PC-9 (cell line): ENCODE results near the gene NAT14. TPM values are rescaled to one million over a fixed set of nuclear protein-coding genes. Genes with fewer than 3 reads are reported as not detected.

Experiments used
- BruUV-seq: library from RNA; stranded (reverse); fragments of 400-500 nt; replicated peaks from 2 replicates; lab custom pipeline; 2021; lab: Mats Ljungman, UMichigan
- CTCF ChIA-PET: fragments of 300-600 bp; sonication (Branson Sonifier 250); formaldehyde crosslinking; loops from one replicate; lab custom pipeline; 2022; ENCODE audit warnings: antibody characterized with exemption; lab: Charles Lee
- POLR2A ChIA-PET: fragments of 300-600 bp; sonication (Branson Sonifier 250); formaldehyde crosslinking; loops from one replicate; lab custom pipeline; 2022; ENCODE audit warnings: antibody characterized with exemption; ENCODE audit not compliant: unreplicated experiment; lab: Charles Lee
- DNase-seq, 2 experiments: peaks; one replicate each; pipeline versions ENCODE4 v3.0.0 to v3.0.0-alpha.2; 2015 to 2022; ENCODE audit warnings: mixed read lengths in 1 of 2
- H2AFZ ChIP-seq: fragments of 200-600 bp; sonication (generic); 2 replicates; pipeline ENCODE4 v1.8.1; 2017; ENCODE audit warnings: antibody characterized with exemption
- H3F3A ChIP-seq: fragments of 200-600 bp; sonication (generic); 2 replicates; pipeline ENCODE4 v1.8.1; 2017; ENCODE audit warnings: antibody characterized with exemption, mild to moderate bottlenecking, low read depth; ENCODE audit not compliant: insufficient read depth
- H3K27ac ChIP-seq: fragments of 200-600 bp; sonication (generic); 2 replicates; pipeline ENCODE4 v1.6.1; 2016; ENCODE audit warnings: mixed run types
- H3K27me3 ChIP-seq: fragments of 200-600 bp; sonication (generic); 2 replicates; pipeline ENCODE4 v1.6.1; 2016; ENCODE audit warnings: low read depth, mixed run types; ENCODE audit not compliant: insufficient read depth
- H3K36me3 ChIP-seq: fragments of 200-600 bp; sonication (generic); 2 replicates; pipeline ENCODE4 v1.6.1; 2016; ENCODE audit warnings: low read depth, mixed run types
- H3K4me1 ChIP-seq: fragments of 200-600 bp; sonication (generic); replicated peaks from 2 replicates; pipeline ENCODE4 v1.6.1; 2016; ENCODE audit warnings: mixed run types; ENCODE audit not compliant: insufficient read depth
- H3K4me2 ChIP-seq: fragments of 200-600 bp; sonication (generic); 2 replicates; pipeline ENCODE4 v1.6.1; 2017; ENCODE audit warnings: mixed run types
- H3K4me3 ChIP-seq: fragments of 200-600 bp; sonication (generic); 2 replicates; pipeline ENCODE4 v1.6.1; 2016; ENCODE audit warnings: mixed run types
- H3K79me2 ChIP-seq: fragments of 200-600 bp; sonication (generic); 2 replicates; pipeline ENCODE4 v1.6.1; 2017; ENCODE audit warnings: low read depth, mixed run types
- H3K9me2 ChIP-seq: fragments of 200-600 bp; sonication (generic); 2 replicates; pipeline ENCODE4 v1.8.1; 2017; ENCODE audit warnings: mild to moderate bottlenecking; ENCODE audit not compliant: insufficient read depth
- H3K9me3 ChIP-seq: fragments of 200-600 bp; sonication (generic); 2 replicates; pipeline ENCODE4 v1.8.1; 2016; ENCODE audit warnings: low read depth; ENCODE audit not compliant: insufficient read depth
- H4K20me1 ChIP-seq: fragments of 200-600 bp; sonication (generic); 2 replicates; pipeline ENCODE4 v1.8.1; 2017; ENCODE audit not compliant: insufficient read depth
- EZH2 ChIP-seq: fragments of 200-600 bp; sonication (generic); IDR thresholded peaks from 2 replicates; pipeline ENCODE4 v1.8.0; 2017; ENCODE audit warnings: antibody characterized with exemption, low read depth
- intact Hi-C: fragments of 100-400 bp; cut with micrococcal nuclease; formaldehyde crosslinking; loops from one replicate; pipeline ENCODE4 v1.10.0; 2022; ENCODE audit not compliant: unreplicated experiment
- total RNA-seq: library from RNA; stranded (reverse); gene quantifications from 2 replicates; pipeline ENCODE4 v1.2.3, GENCODE V29; 2021
- TF ChIP-seq, protein P1 (sequence below): fragments of 200-600 bp; sonication (generic); conservative IDR thresholded peaks from 2 replicates; pipeline ENCODE4 v1.6.1; 2017; ENCODE audit warnings: mixed run types, antibody characterized with exemption, mild to moderate bottlenecking, moderate library complexity

Gene NAT14
- total RNA-seq, 1 experiment from 2014 or later, result 61.6 TPM

DNA sequence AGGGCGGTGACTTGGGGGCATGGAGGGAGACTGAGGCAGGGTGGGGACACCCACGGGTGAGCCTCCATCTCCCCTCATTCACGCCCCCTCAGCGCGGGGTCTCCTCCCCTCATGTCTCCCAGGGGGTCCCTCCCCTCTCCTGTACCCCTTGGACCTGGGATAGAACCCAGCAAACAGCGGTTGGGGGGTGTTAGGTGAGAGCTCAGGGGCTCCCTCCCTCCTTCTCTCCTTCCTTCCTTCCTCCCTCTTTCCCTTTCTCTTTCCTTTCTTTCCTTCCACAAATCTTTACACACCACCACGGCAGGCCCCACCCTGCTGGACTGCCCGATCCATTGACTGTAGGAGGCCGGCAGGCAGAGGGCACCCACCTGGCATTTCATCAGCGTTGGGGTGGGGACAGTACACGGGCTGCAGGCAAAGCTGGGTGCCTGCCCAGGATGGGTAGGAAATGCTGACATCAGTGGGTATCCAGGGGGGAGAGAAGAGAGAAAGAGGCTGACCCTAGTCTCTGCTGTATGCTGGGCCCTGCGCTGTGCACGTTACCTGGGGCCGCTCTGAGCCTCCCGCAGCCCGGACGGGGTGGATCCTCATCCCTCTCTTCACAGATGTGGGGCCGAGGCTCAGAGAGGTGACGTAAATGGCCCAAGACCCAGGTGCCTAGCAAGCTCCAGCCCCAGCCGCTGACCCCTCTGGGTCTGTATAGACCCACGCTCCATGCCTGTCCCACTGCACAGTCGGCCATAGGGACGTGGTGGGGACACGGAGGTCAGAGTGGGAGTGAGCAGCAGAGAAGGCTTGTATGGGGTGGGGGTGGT is 6.8 kb downstream of the NAT14 start:
- Histone ChIP-seq H3K27me3 (peaks cover 3% of the 10 kb centered on the region; the same call in 1 of the 2 replicates), H3K36me3 (no peaks in the 10 kb centered on the region), H3K9me2 (no peaks in the 10 kb centered on the region), H3K4me3 (no peak overlapping the region), H4K20me1 (no peaks in the 10 kb centered on the region), H3F3A (peaks cover 26% of the 10 kb centered on the region), H3K9me3 (no peaks in the 10 kb centered on the region), H3K4me1 (peaks cover 26% of the 10 kb centered on the region), H3K4me2 (no peak overlapping the region), H3K79me2 (no peaks in the 10 kb centered on the region), H2AFZ (no peak overlapping the region), H3K27ac (no peak overlapping the region)
- BruUV-seq, result no TSS peak
- TF ChIP-seq, protein P1, sequence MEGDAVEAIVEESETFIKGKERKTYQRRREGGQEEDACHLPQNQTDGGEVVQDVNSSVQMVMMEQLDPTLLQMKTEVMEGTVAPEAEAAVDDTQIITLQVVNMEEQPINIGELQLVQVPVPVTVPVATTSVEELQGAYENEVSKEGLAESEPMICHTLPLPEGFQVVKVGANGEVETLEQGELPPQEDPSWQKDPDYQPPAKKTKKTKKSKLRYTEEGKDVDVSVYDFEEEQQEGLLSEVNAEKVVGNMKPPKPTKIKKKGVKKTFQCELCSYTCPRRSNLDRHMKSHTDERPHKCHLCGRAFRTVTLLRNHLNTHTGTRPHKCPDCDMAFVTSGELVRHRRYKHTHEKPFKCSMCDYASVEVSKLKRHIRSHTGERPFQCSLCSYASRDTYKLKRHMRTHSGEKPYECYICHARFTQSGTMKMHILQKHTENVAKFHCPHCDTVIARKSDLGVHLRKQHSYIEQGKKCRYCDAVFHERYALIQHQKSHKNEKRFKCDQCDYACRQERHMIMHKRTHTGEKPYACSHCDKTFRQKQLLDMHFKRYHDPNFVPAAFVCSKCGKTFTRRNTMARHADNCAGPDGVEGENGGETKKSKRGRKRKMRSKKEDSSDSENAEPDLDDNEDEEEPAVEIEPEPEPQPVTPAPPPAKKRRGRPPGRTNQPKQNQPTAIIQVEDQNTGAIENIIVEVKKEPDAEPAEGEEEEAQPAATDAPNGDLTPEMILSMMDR, result no peak
- no peak for TF ChIP-seq EZH2
- intact Hi-C loops, result no loop called here
- ChIA-PET CTCF (no interaction called here), POLR2A (interaction anchor here (0.6 kb wide), 2 partner anchors 24 to 1246 kb away, joined by 3 to 7 read pairs; no protein-coding TSS in a partner anchor)
- DNase-seq, result no peak

DNA sequence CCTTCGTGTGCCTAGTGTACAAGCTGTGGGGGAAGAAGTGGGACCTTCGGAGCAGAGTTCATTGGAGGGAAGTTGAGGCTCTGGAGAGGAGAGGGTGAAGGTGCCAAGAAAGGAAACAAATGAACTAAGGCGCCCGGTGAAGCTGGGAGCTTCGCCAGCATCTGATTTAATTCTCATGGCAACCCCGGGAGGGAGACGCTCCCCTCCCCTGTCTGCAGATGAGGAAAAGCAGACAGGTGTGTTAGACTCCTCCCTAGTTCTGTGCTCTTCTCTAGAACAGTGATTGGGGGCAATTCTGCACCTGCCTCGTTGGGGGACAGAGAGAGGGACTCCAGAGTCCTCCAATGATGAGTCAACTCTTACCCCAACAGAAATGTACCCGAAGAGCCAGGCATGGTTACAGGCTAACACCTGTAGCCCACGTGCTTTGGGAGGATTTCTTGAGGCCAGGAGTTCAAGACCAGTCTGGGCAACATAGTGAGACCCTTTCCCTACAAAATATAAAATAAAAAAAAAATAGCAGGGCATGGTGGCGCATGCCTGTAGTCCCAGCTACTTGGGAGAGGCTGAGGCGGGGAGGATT is 7.5 kb downstream of the NAT14 start:
- no peaks in the 10 kb centered on the region for H4K20me1 ChIP-seq
- H3K79me2 ChIP-seq, result no peaks in the 10 kb centered on the region
- H3K4me1 ChIP-seq, result peaks cover 19% of the 10 kb centered on the region
- no peak overlapping the region for H3K4me2 ChIP-seq
- H3K9me3 ChIP-seq, result no peaks in the 10 kb centered on the region
- BruUV-seq, result no TSS peak
- TF ChIP-seq, protein P1, result no peak
- TF ChIP-seq EZH2, result no peak
- ChIA-PET CTCF (no interaction called here), POLR2A (interaction anchor here (0.6 kb wide), 1 partner anchor 1246 kb away, joined by 3 read pairs; no protein-coding TSS in a partner anchor)
- no peak for DNase-seq
- no peaks in the 10 kb centered on the region for H3K36me3 ChIP-seq
- peaks cover 19% of the 10 kb centered on the region for H3F3A ChIP-seq
- H3K4me3 ChIP-seq, result no peak overlapping the region
- H3K27me3 ChIP-seq, result peaks cover 3% of the 10 kb centered on the region; the same call in 1 of the 2 replicates
- intact Hi-C loops, result no loop called here
- no peak overlapping the region for H3K27ac ChIP-seq
- no peak overlapping the region for H2AFZ ChIP-seq
- H3K9me2 ChIP-seq, result no peaks in the 10 kb centered on the region

DNA sequence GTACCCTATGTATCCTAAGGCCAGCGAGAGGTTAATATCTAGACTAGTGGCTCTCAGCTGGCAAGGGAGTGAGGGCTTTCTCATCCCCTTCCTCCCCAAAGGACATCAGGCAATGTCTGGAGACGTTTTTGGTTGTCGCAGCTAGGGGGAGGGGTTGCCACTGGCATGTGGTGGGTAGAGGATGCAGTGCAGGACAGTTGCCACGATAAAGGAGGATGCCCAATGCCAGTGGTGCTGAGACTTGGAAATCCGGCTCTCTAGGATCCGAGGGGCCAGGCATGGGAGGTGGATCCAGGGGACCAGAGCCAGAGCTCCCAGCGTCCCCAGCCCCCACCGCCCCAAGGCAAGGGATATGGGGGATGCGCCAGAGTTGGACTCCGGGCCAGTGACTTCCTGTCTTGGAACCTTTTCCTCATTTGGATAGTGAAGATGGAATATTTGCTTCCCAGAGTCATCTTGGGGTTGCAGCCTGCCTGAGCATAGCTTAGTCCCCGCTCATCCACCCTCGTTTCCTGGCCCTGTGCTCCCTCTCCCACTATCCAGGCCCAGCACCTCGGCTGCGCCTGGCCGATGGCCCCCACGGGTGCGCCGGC is 8.2 kb downstream of the NAT14 start:
- Histone ChIP-seq H4K20me1 (no peaks in the 10 kb centered on the region), H3K27me3 (peaks cover 3% of the 10 kb centered on the region; the same call in 1 of the 2 replicates), H3K4me3 (no peak overlapping the region), H3F3A (peaks cover 14% of the 10 kb centered on the region), H3K4me2 (no peak overlapping the region), H3K79me2 (no peaks in the 10 kb centered on the region), H3K27ac (no peak overlapping the region), H3K4me1 (peaks cover 13% of the 10 kb centered on the region), H2AFZ (no peak overlapping the region), H3K9me2 (no peaks in the 10 kb centered on the region), H3K9me3 (no peaks in the 10 kb centered on the region), H3K36me3 (no peaks in the 10 kb centered on the region)
- TF ChIP-seq, protein P1, result no peak
- no peak for TF ChIP-seq EZH2
- POLR2A ChIA-PET, result no interaction called here
- CTCF ChIA-PET, result no interaction called here
- no peak for DNase-seq
- BruUV-seq, result no TSS peak
- intact Hi-C loops, result no loop called here
